Parathyroid adenoma (tissue), 2 donors: ENCODE data around the gene CUTC.
"Not testable (repeated sequence)": the region's sequence is repeated elsewhere in the genome, so short reads cannot be mapped to it uniquely, and the experiment has no call there.

Experiments used
- H2AFZ ChIP-seq: fragments of 300-600 bp; sonication (generic); one replicate; pipeline ENCODE4 v1.7.0; 2017; ENCODE audit warnings: antibody characterized with exemption, mild to moderate bottlenecking
- H3K27ac ChIP-seq: fragments of 300-600 bp; sonication (generic); one replicate; pipeline ENCODE4 v1.7.0; 2017
- H3K27me3 ChIP-seq: fragments of 300-600 bp; sonication (generic); one replicate; pipeline ENCODE4 v1.7.0; 2017; ENCODE audit warnings: low read length; ENCODE audit not compliant: control insufficient read depth, insufficient read depth
- H3K36me3 ChIP-seq: fragments of 300-600 bp; sonication (generic); one replicate; pipeline ENCODE4 v1.7.0; 2017; ENCODE audit warnings: low read length; ENCODE audit not compliant: control insufficient read depth, insufficient read depth
- H3K4me1 ChIP-seq: fragments of 300-600 bp; sonication (generic); one replicate; pipeline ENCODE4 v1.7.0; 2017; ENCODE audit warnings: control low read depth
- H3K4me2 ChIP-seq: fragments of 300-600 bp; sonication (generic); one replicate; pipeline ENCODE4 v1.7.0; 2017; ENCODE audit warnings: low read length
- H3K4me3 ChIP-seq: fragments of 300-600 bp; sonication (generic); one replicate; pipeline ENCODE4 v1.7.0; 2017; ENCODE audit warnings: low read depth, low read length
- H3K79me2 ChIP-seq: fragments of 300-600 bp; sonication (generic); one replicate; pipeline ENCODE4 v1.7.0; 2017; ENCODE audit warnings: control low read depth
- H3K9ac ChIP-seq: fragments of 300-600 bp; sonication (generic); one replicate; pipeline ENCODE4 v1.7.0; 2017; ENCODE audit warnings: mild to moderate bottlenecking
- H3K9me3 ChIP-seq: fragments of 300-600 bp; sonication (generic); one replicate; pipeline ENCODE4 v1.7.0; 2017; ENCODE audit warnings: low read length; ENCODE audit not compliant: control insufficient read depth
- CTCF ChIP-seq: fragments of 300-600 bp; sonication (generic); IDR thresholded peaks from one replicate; pipeline ENCODE4 v1.7.0; 2017; ENCODE audit warnings: antibody characterized with exemption, mild to moderate bottlenecking
- donor health status: primary hyperparathyroidism.

Gene CUTC

GRCh38 chr10:99730026-99730425, 2.0 kb upstream of the CUTC start:
- H3K4me1 ChIP-seq, result no peaks in the 10 kb centered on the region
- no peak overlapping the region for H3K9ac ChIP-seq
- H2AFZ ChIP-seq, result no peak overlapping the region
- no peaks in the 10 kb centered on the region for H3K27me3 ChIP-seq
- H3K36me3 ChIP-seq, result no peaks in the 10 kb centered on the region
- H3K4me2 ChIP-seq, result no peak overlapping the region
- no peak overlapping the region for H3K27ac ChIP-seq
- H3K79me2 ChIP-seq, result no peaks in the 10 kb centered on the region
- H3K9me3 ChIP-seq, result no peaks in the 10 kb centered on the region
- H3K4me3 ChIP-seq, result no peak overlapping the region
- no peak for TF ChIP-seq CTCF

GRCh38 chr10:99731306-99732032, 565 bp upstream of the CUTC start:
- Histone ChIP-seq H3K27me3 (no peaks in the 10 kb centered on the region), H3K27ac (peak overlapping the region; percentile 91), H3K36me3 (no peaks in the 10 kb centered on the region), H3K4me1 (no peaks in the 10 kb centered on the region), H3K9ac (peak overlapping the region; percentile 51), H3K79me2 (no peaks in the 10 kb centered on the region), H3K9me3 (no peaks in the 10 kb centered on the region), H2AFZ (peak overlapping the region; percentile 97), H3K4me3 (peak overlapping the region; percentile 80), H3K4me2 (peak overlapping the region; percentile 68)
- no peak for TF ChIP-seq CTCF

GRCh38 chr10:99733366-99733765, 1.3 kb downstream of the CUTC start:
- TF ChIP-seq CTCF, result no peak
- H3K4me2 ChIP-seq, result no peak overlapping the region
- H3K9ac ChIP-seq, result no peak overlapping the region
- no peaks in the 10 kb centered on the region for H3K79me2 ChIP-seq
- no peaks in the 10 kb centered on the region for H3K9me3 ChIP-seq
- no peaks in the 10 kb centered on the region for H3K27me3 ChIP-seq
- no peak overlapping the region for H2AFZ ChIP-seq
- no peak overlapping the region for H3K27ac ChIP-seq
- H3K36me3 ChIP-seq, result no peaks in the 10 kb centered on the region
- H3K4me1 ChIP-seq, result no peaks in the 10 kb centered on the region
- no peak overlapping the region for H3K4me3 ChIP-seq

- not testable (repeated sequence) for H3K27ac ChIP-seq, H3K36me3 ChIP-seq, H3K79me2 ChIP-seq, H3K4me2 ChIP-seq, H3K4me3 ChIP-seq, H2AFZ ChIP-seq, H3K9ac ChIP-seq, H3K27me3 ChIP-seq, H3K4me1 ChIP-seq, H3K9me3 ChIP-seq
Measured at GRCh38 chr10:99734111-99734510, 2.1 kb downstream of the CUTC start.

GRCh38 chr10:99740260-99740659, 8.2 kb downstream of the CUTC start:
- Histone ChIP-seq H3K4me2 (no peak overlapping the region), H3K36me3 (no peaks in the 10 kb centered on the region), H3K4me1 (no peaks in the 10 kb centered on the region), H3K9me3 (no peaks in the 10 kb centered on the region), H3K4me3 (no peak overlapping the region), H3K27me3 (no peaks in the 10 kb centered on the region), H2AFZ (no peak overlapping the region), H3K9ac (no peak overlapping the region), H3K27ac (no peak overlapping the region), H3K79me2 (peaks cover 3% of the 10 kb centered on the region)
- no peak for TF ChIP-seq CTCF
